Muscle layer of colon (tissue), 2 donors: ENCODE results near the gene SIDT1.
A peak's percentile ranks its signal among the peaks of the same experiment; 100 is the strongest.

ENCODE experiments used
- H3K27ac ChIP-seq: one replicate; pipeline ENCODE4 v1.7.0; 2013; ENCODE audit warnings: low read depth, mild to moderate bottlenecking, low read length, moderate library complexity
- H3K27me3 ChIP-seq, 2 donors: one replicate each; pipeline ENCODE4 v1.7.0; 2013; ENCODE audit warnings: low read length in 2 of 2, mild to moderate bottlenecking in 2 of 2; ENCODE audit not compliant: insufficient read depth in 2 of 2, control insufficient read depth in 1 of 2
- H3K36me3 ChIP-seq: one replicate; pipeline ENCODE4 v1.7.0; 2013; ENCODE audit warnings: mild to moderate bottlenecking, low read length; ENCODE audit not compliant: insufficient read depth
- H3K4me1 ChIP-seq: one replicate; pipeline ENCODE4 v1.7.0; 2013; ENCODE audit warnings: mild to moderate bottlenecking, low read length; ENCODE audit not compliant: insufficient read depth
- H3K4me3 ChIP-seq, 2 donors: one replicate each; pipeline ENCODE4 v1.7.0; 2013; ENCODE audit warnings: low read length in 2 of 2, low read depth in 1 of 2, mild to moderate bottlenecking in 1 of 2, moderate library complexity in 1 of 2
- H3K9ac ChIP-seq: one replicate; pipeline ENCODE4 v1.7.0; 2013; ENCODE audit warnings: low read length
- H3K9me3 ChIP-seq: one replicate; pipeline ENCODE4 v1.7.0; 2013; ENCODE audit warnings: mild to moderate bottlenecking, low read length
- donor health status: abdominal sarcoma.
- donor health status: Adenocarcinoma of cecum.

The SIDT1 gene

GRCh38 chr3:113531826-113532697, at the start of gene SIDT1:
Gene SIDT1, plus strand, starts transcription at chr3:113532555. Its CDS starts 467 bp downstream, at chr3:113533022.
- Histone ChIP-seq H3K27me3 (peaks cover 12 to 20% of the 10 kb centered on the region in 2 donors), H3K9ac (peak within 1 kb of the TSS; percentile 26), H3K4me1 (peaks cover 4% of the 10 kb centered on the region), H3K4me3 (peak within 1 kb of the TSS; percentile 53 to 72), H3K36me3 (no peaks in the 10 kb centered on the region), H3K27ac (no peak within 1 kb of the TSS), H3K9me3 (no peaks in the 10 kb centered on the region)

- no peaks in the 10 kb centered on the region for H3K36me3 ChIP-seq
- H3K9me3 ChIP-seq: no peaks in the 10 kb centered on the region
- no peak overlapping the region for H3K4me3 ChIP-seq
- no peak overlapping the region for H3K27ac ChIP-seq
- no peaks in the 10 kb centered on the region for H3K4me1 ChIP-seq
- no peak overlapping the region for H3K9ac ChIP-seq
- H3K27me3 ChIP-seq: no peaks in the 10 kb centered on the region
Measured at GRCh38 chr3:113485161-113485609, 47.2 kb upstream of the SIDT1 start.

- H3K36me3 ChIP-seq: peaks cover 22% of the 10 kb centered on the region
- H3K9ac ChIP-seq: no peak overlapping the region
- no peak overlapping the region for H3K27ac ChIP-seq
- H3K4me3 ChIP-seq: no peak overlapping the region
- H3K27me3 ChIP-seq: no peaks in the 10 kb centered on the region
- H3K9me3 ChIP-seq: no peaks in the 10 kb centered on the region
- H3K4me1 ChIP-seq: no peaks in the 10 kb centered on the region
Measured at GRCh38 chr3:113495035-113495434, 37.3 kb upstream of the SIDT1 start.

GRCh38 chr3:113496924-113497323, 35.4 kb upstream of the SIDT1 start:
- peaks cover 24% of the 10 kb centered on the region for H3K36me3 ChIP-seq
- H3K4me3 ChIP-seq: no peak overlapping the region
- H3K4me1 ChIP-seq: no peaks in the 10 kb centered on the region
- H3K9ac ChIP-seq: no peak overlapping the region
- H3K9me3 ChIP-seq: no peaks in the 10 kb centered on the region
- no peaks in the 10 kb centered on the region for H3K27me3 ChIP-seq
- no peak overlapping the region for H3K27ac ChIP-seq

GRCh38 chr3:113498221-113499005, 33.9 kb upstream of the SIDT1 start:
- Histone ChIP-seq H3K27ac (no peak overlapping the region), H3K4me3 (no peak overlapping the region), H3K36me3 (peaks cover 20% of the 10 kb centered on the region), H3K27me3 (no peaks in the 10 kb centered on the region), H3K9me3 (no peaks in the 10 kb centered on the region), H3K9ac (no peak overlapping the region), H3K4me1 (no peaks in the 10 kb centered on the region)

- no peaks in the 10 kb centered on the region for H3K9me3 ChIP-seq
- H3K9ac ChIP-seq: no peak overlapping the region
- H3K4me3 ChIP-seq: no peak overlapping the region
- no peaks in the 10 kb centered on the region for H3K27me3 ChIP-seq
- H3K4me1 ChIP-seq: no peaks in the 10 kb centered on the region
- H3K36me3 ChIP-seq: peaks cover 17% of the 10 kb centered on the region
- H3K27ac ChIP-seq: no peak overlapping the region
Measured at GRCh38 chr3:113499081-113499480, 33.3 kb upstream of the SIDT1 start.

- Histone ChIP-seq H3K9ac (no peak overlapping the region), H3K4me3 (no peak overlapping the region), H3K36me3 (peaks cover 36% of the 10 kb centered on the region), H3K4me1 (no peaks in the 10 kb centered on the region), H3K27ac (no peak overlapping the region), H3K27me3 (no peaks in the 10 kb centered on the region), H3K9me3 (no peaks in the 10 kb centered on the region)
Measured at GRCh38 chr3:113501597-113501996, 30.8 kb upstream of the SIDT1 start.

- Histone ChIP-seq H3K9ac (no peak overlapping the region), H3K36me3 (peaks cover 25% of the 10 kb centered on the region), H3K4me1 (no peaks in the 10 kb centered on the region), H3K27ac (no peak overlapping the region), H3K27me3 (no peaks in the 10 kb centered on the region), H3K9me3 (no peaks in the 10 kb centered on the region), H3K4me3 (no peak overlapping the region)
Measured at GRCh38 chr3:113505867-113506266, 26.5 kb upstream of the SIDT1 start.

GRCh38 chr3:113507501-113508067, 24.8 kb upstream of the SIDT1 start:
- Histone ChIP-seq H3K27me3 (no peaks in the 10 kb centered on the region), H3K36me3 (peaks cover 19% of the 10 kb centered on the region), H3K4me1 (no peaks in the 10 kb centered on the region)

GRCh38 chr3:113508966-113509365, 23.4 kb upstream of the SIDT1 start:
- Histone ChIP-seq H3K9ac (no peak overlapping the region), H3K4me1 (peaks cover 8% of the 10 kb centered on the region), H3K27me3 (no peaks in the 10 kb centered on the region), H3K9me3 (no peaks in the 10 kb centered on the region), H3K36me3 (peaks cover 19% of the 10 kb centered on the region), H3K4me3 (no peak overlapping the region), H3K27ac (no peak overlapping the region)

More at GRCh38 chr3:113507501-113508067, 24.8 kb upstream of the SIDT1 start:
- Histone ChIP-seq H3K9ac (no peak overlapping the region), H3K4me3 (no peak overlapping the region), H3K27ac (no peak overlapping the region), H3K9me3 (no peaks in the 10 kb centered on the region)

- peak overlapping the region; percentile 93 to 100 for H3K4me3 ChIP-seq
- H3K9ac ChIP-seq: peak overlapping the region; percentile 94
Measured at GRCh38 chr3:113514265-113514769, 18.0 kb upstream of the SIDT1 start.

More at GRCh38 chr3:113514265-113514769, 18.0 kb upstream of the SIDT1 start:
- H3K9me3 ChIP-seq: no peaks in the 10 kb centered on the region
- peaks cover 10% of the 10 kb centered on the region for H3K4me1 ChIP-seq
- no peaks in the 10 kb centered on the region for H3K36me3 ChIP-seq
- H3K27ac ChIP-seq: peak overlapping the region; percentile 91
- no peaks in the 10 kb centered on the region for H3K27me3 ChIP-seq
